MCF 10A (cell line): ENCODE results near the gene PIK3R6. TPM values are rescaled to one million over a fixed set of nuclear protein-coding genes. Genes with fewer than 3 reads are reported as not detected.

ENCODE experiments used
- BruUV-seq: library from RNA; stranded (reverse); fragments of 400-500 nt; replicated peaks from 2 replicates; lab custom pipeline; 2021; lab: Mats Ljungman, UMichigan
- CTCF ChIA-PET: fragments of 300-600 bp; sonication (Branson Sonifier 250); formaldehyde crosslinking; extraction: SDS; loops from one replicate; lab custom pipeline; 2021; ENCODE audit warnings: antibody characterized with exemption, inconsistent platforms; lab: Yijun Ruan, JAX
- POLR2A ChIA-PET: fragments of 300-600, 350-650 bp; sonication (Branson Sonifier 250); formaldehyde crosslinking; extraction: SDS; loops from one replicate; lab custom pipeline; 2020; ENCODE audit warnings: antibody characterized with exemption, inconsistent platforms; lab: Yijun Ruan, JAX
- DNase-seq: peaks from one replicate; pipeline ENCODE4 v3.0.0-alpha.2; 2018; ENCODE audit not compliant: unreplicated experiment
- H3K27ac Mint-ChIP-seq: one replicate; pipeline ENCODE4 v1.8.0; 2022; ENCODE audit warnings: mild to moderate bottlenecking, low read depth, mixed read lengths; ENCODE audit not compliant: unreplicated experiment
- H3K27me3 Mint-ChIP-seq: one replicate; pipeline ENCODE4 v1.8.0; 2022; ENCODE audit warnings: mixed read lengths; ENCODE audit not compliant: insufficient read depth, unreplicated experiment
- H3K36me3 Mint-ChIP-seq: one replicate; pipeline ENCODE4 v1.8.0; 2022; ENCODE audit warnings: mild to moderate bottlenecking, moderate library complexity, mixed read lengths; ENCODE audit not compliant: insufficient read depth, unreplicated experiment
- H3K4me1 Mint-ChIP-seq: one replicate; pipeline ENCODE4 v1.8.0; 2022; ENCODE audit warnings: mixed read lengths; ENCODE audit not compliant: insufficient read depth, unreplicated experiment
- H3K4me3 Mint-ChIP-seq: one replicate; pipeline ENCODE4 v1.8.0; 2022; ENCODE audit warnings: mild to moderate bottlenecking, moderate library complexity, mixed read lengths; ENCODE audit not compliant: unreplicated experiment
- H3K9me3 Mint-ChIP-seq: one replicate; pipeline ENCODE4 v1.8.0; 2022; ENCODE audit warnings: mixed read lengths; ENCODE audit not compliant: unreplicated experiment
- intact Hi-C: fragments of 100-400 bp; cut with micrococcal nuclease; formaldehyde crosslinking; loops from 2 replicates; pipeline ENCODE4 v1.14.1; 2022
- total RNA-seq: library from RNA; stranded (reverse); gene quantifications from 2 replicates; pipeline ENCODE4 v1.2.3, GENCODE V29; 2022
- TF ChIP-seq, protein P1 (sequence below): fragments of 200-600 bp; IDR thresholded peaks from one replicate; pipeline ENCODE4 v1.8.0; 2022; ENCODE audit warnings: antibody characterized with exemption, mild to moderate bottlenecking; ENCODE audit not compliant: unreplicated experiment

Gene PIK3R6
- total RNA-seq, 1 experiment from 2014 or later: not detected

GRCh38 chr17:8838551-8839095, 28.9 kb downstream of the PIK3R6 start:
- no peaks in the 10 kb centered on the region for H3K27me3 Mint-ChIP-seq
- no TSS peak for BruUV-seq
- peaks cover 9% of the 10 kb centered on the region for H3K4me1 Mint-ChIP-seq
- H3K4me3 Mint-ChIP-seq: no peak overlapping the region
- ChIA-PET POLR2A (no interaction called here), CTCF (interaction anchor here (1.0 kb wide), 1 partner anchor 54 kb away, joined by 3 read pairs; no protein-coding TSS in a partner anchor)
- no peaks in the 10 kb centered on the region for H3K36me3 Mint-ChIP-seq
- intact Hi-C loops: no loop called here
- no peak for DNase-seq
- TF ChIP-seq, protein P1, sequence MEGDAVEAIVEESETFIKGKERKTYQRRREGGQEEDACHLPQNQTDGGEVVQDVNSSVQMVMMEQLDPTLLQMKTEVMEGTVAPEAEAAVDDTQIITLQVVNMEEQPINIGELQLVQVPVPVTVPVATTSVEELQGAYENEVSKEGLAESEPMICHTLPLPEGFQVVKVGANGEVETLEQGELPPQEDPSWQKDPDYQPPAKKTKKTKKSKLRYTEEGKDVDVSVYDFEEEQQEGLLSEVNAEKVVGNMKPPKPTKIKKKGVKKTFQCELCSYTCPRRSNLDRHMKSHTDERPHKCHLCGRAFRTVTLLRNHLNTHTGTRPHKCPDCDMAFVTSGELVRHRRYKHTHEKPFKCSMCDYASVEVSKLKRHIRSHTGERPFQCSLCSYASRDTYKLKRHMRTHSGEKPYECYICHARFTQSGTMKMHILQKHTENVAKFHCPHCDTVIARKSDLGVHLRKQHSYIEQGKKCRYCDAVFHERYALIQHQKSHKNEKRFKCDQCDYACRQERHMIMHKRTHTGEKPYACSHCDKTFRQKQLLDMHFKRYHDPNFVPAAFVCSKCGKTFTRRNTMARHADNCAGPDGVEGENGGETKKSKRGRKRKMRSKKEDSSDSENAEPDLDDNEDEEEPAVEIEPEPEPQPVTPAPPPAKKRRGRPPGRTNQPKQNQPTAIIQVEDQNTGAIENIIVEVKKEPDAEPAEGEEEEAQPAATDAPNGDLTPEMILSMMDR: no peak
- peaks cover 8% of the 10 kb centered on the region for H3K9me3 Mint-ChIP-seq
- no peak overlapping the region for H3K27ac Mint-ChIP-seq

- intact Hi-C loops: no loop called here
- peaks cover 8% of the 10 kb centered on the region for H3K9me3 Mint-ChIP-seq
- peaks cover 9% of the 10 kb centered on the region for H3K4me1 Mint-ChIP-seq
- no peak overlapping the region for H3K4me3 Mint-ChIP-seq
- H3K36me3 Mint-ChIP-seq: no peaks in the 10 kb centered on the region
- TF ChIP-seq, protein P1: no peak
- DNase-seq: peak; percentile 56
- no peaks in the 10 kb centered on the region for H3K27me3 Mint-ChIP-seq
- ChIA-PET POLR2A (no interaction called here), CTCF (no interaction called here)
- no TSS peak for BruUV-seq
- H3K27ac Mint-ChIP-seq: no peak overlapping the region
These were observed 29.9 kb downstream of the PIK3R6 start for GRCh38 chr17:8837563-8838075.

DNA sequence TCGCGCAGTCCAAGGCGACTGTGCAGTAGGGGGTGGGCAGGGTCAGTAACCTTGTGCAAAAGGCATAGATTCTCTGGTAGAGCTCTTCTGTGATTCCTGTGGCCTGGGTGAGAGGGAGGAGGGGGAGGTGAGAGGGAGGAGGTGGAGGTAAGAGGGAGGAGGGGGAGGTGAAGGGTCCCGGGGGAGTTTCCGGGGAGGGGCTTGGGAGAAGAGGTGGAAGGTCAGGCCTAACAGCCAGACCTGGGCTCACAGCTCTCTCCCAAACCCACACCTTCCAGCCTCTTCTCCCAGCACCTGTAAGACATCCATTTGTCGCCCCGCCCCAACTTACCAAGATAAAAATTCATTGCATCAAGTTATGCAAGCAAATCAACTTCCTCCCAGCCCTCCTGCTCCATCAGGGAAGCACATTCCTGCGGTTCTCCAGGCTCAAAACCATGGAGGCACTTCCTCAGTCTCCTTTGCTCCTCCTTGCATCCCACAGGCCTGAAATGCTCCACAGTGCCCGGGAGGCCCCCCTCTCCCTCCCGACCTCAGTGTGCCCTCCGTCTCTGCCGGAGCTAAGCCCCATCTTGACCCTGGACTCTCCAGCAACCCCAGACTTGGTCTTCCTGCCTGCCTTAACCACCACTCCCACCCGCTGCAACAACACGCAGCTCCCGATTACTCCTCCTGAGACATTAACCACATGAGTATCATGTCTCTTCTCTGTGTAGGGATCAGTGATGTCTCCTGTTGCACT, 30.5 kb downstream of the PIK3R6 start:
- no peaks in the 10 kb centered on the region for H3K36me3 Mint-ChIP-seq
- CTCF ChIA-PET: interaction anchor here (0.6 to 1.6 kb wide), 2 partner anchors 13 to 161 kb away, joined by 4 read pairs; no protein-coding TSS in a partner anchor
- H3K27me3 Mint-ChIP-seq: no peaks in the 10 kb centered on the region
- H3K9me3 Mint-ChIP-seq: peaks cover 8% of the 10 kb centered on the region
- POLR2A ChIA-PET: no interaction called here
- TF ChIP-seq, protein P1: no peak
- H3K4me1 Mint-ChIP-seq: peaks cover 9% of the 10 kb centered on the region
- intact Hi-C loops: no loop called here
- H3K4me3 Mint-ChIP-seq: no peak overlapping the region
- no peak overlapping the region for H3K27ac Mint-ChIP-seq
- no peak for DNase-seq
- no TSS peak for BruUV-seq

DNA sequence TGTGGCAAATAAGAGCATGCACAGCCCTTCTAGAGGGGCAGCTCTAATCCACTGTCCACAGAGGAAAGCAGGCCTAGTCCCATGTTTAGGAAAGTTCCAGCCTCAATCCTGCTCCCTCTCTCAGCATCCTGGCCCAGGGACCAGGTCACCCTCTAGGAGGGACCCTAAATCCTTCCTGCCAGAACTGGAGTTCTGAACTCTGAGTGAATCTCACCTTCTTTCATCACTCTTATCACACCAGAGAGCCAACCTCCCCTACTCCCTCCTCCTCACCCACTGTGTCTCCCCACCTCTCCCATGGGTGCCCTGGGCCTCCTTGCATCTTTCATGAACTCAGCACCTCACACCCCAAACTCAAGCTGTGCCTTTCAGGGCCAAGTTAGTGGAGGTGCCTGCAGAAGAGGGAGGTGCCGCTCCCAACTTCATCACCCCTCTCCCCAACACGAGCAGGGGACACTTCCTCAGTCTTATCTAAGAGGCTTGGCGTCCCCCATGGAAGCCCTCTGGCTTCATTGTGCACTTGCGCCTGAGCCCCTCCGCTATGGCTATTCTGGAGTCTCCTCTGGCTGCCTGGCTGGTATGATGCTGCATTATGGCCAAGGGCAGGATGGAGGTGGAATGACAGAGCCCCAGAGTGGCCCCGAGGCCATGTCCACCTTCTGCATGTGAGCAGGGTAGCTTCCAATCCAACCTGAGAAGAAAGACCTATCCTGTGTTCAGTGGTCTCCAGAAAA, 31.7 kb downstream of the PIK3R6 start:
- no TSS peak for BruUV-seq
- H3K27me3 Mint-ChIP-seq: no peaks in the 10 kb centered on the region
- H3K36me3 Mint-ChIP-seq: no peaks in the 10 kb centered on the region
- intact Hi-C loops: no loop called here
- TF ChIP-seq, protein P1: no peak
- DNase-seq: no peak
- ChIA-PET POLR2A (no interaction called here), CTCF (interaction anchor here (0.6 to 1.6 kb wide), 2 partner anchors 15 to 162 kb away, joined by 4 read pairs; no protein-coding TSS in a partner anchor)
- no peak overlapping the region for H3K4me3 Mint-ChIP-seq
- peaks cover 9% of the 10 kb centered on the region for H3K4me1 Mint-ChIP-seq
- peaks cover 8% of the 10 kb centered on the region for H3K9me3 Mint-ChIP-seq
- H3K27ac Mint-ChIP-seq: no peak overlapping the region
